GM12878 (cell line): ENCODE measurements around the gene SLC25A42. TPM values are rescaled to one million over a fixed set of nuclear protein-coding genes. Genes with fewer than 3 reads are reported as not detected.

Experiments used
- ATAC-seq: fragments of 200-7000 bp; cut with Tn5 transposase; 3 replicates; pipeline ENCODE4 v1.9.1; 2020; ENCODE audit warnings: mild to moderate bottlenecking, moderate library complexity
- BruUV-seq: library from RNA; stranded (reverse); fragments of 400-500 nt; replicated peaks from 2 replicates; lab custom pipeline; 2021; lab: Mats Ljungman, UMichigan
- CTCF ChIA-PET: fragments of 300-600 bp; sonication (Branson Sonifier 250); formaldehyde crosslinking; extraction: SDS; loops from one replicate; lab custom pipeline; 2021; ENCODE audit warnings: inconsistent platforms; lab: Yijun Ruan, JAX
- POLR2A ChIA-PET: fragments of 350-600 bp; formaldehyde crosslinking; extraction: SDS; loops from one replicate; lab custom pipeline; 2021; ENCODE audit warnings: inconsistent platforms; lab: Charles Lee
- RAD21 ChIA-PET: fragments of 300-600 bp; sonication (Branson Sonifier 250); formaldehyde crosslinking; loops from one replicate; lab custom pipeline; 2023; ENCODE audit warnings: antibody characterized with exemption; ENCODE audit not compliant: unreplicated experiment; lab: Charles Lee
- SMC1A ChIA-PET: fragments of 300-600 bp; sonication (Branson Sonifier 250); formaldehyde crosslinking; loops from one replicate; lab custom pipeline; 2023; ENCODE audit not compliant: unreplicated experiment, uncharacterized antibody; lab: Charles Lee
- DNase-seq: peaks from one replicate; pipeline ENCODE4 v3.0.0-alpha.2; 2011; ENCODE audit warnings: low read depth, low spot score
- FAIRE-seq: peaks from 3 replicates; lab custom pipeline; 2011; peaks lifted over from hg19 to GRCh38; lab: Jason Lieb, UNC
- H2AFZ ChIP-seq: 2 replicates; pipeline ENCODE4 v1.6.0; 2011; ENCODE audit warnings: low read depth, low read length, control low read depth; ENCODE audit not compliant: control insufficient read depth
- H3K27ac ChIP-seq: 2 replicates; pipeline ENCODE4 v1.5.1; 2011; ENCODE audit warnings: control low read depth; ENCODE audit not compliant: control insufficient read depth, insufficient read depth
- H3K27me3 ChIP-seq, 2 experiments: replicated peaks in 1 of 2; 2 replicates each; pipeline versions ENCODE4 v1.6.0 to v1.6.1; 2011; ENCODE audit warnings: low read length in 1 of 2; ENCODE audit not compliant: control insufficient read depth in 2 of 2, insufficient read depth in 2 of 2
- H3K36me3 ChIP-seq, 2 experiments: 2 replicates each; pipeline ENCODE4 v1.5.1; 2011; ENCODE audit warnings: low read length in 1 of 2; ENCODE audit not compliant: control insufficient read depth in 2 of 2, insufficient read depth in 2 of 2
- H3K4me1 ChIP-seq: 2 replicates; pipeline ENCODE4 v1.6.1; 2011; ENCODE audit warnings: mild to moderate bottlenecking, low read length, moderate library complexity, mixed read lengths; ENCODE audit not compliant: control insufficient read depth, insufficient read depth
- H3K4me2 ChIP-seq: 2 replicates; pipeline ENCODE4 v1.6.0; 2011; ENCODE audit warnings: control low read depth; ENCODE audit not compliant: control insufficient read depth, insufficient read depth
- H3K4me3 ChIP-seq: fragments of 200-600 bp; sonication (generic); 2 replicates; pipeline ENCODE4 v1.5.1; 2016
- H3K79me2 ChIP-seq: 2 replicates; pipeline ENCODE4 v1.6.0; 2011; ENCODE audit warnings: low read length; ENCODE audit not compliant: control insufficient read depth, insufficient read depth
- H3K9ac ChIP-seq: 2 replicates; pipeline ENCODE4 v1.8.0; 2011; ENCODE audit warnings: low read length, control low read depth, mixed read lengths; ENCODE audit not compliant: control insufficient read depth, insufficient read depth
- H3K9me3 ChIP-seq: replicated peaks from 3 replicates; pipeline ENCODE4 v1.5.1; 2011; ENCODE audit warnings: mild to moderate bottlenecking, low read length; ENCODE audit not compliant: control insufficient read depth, insufficient read depth
- H4K20me1 ChIP-seq: 2 replicates; pipeline ENCODE4 v1.6.0; 2011; ENCODE audit not compliant: control insufficient read depth, insufficient read depth
- CBX3 ChIP-seq: fragments of 200-600 bp; sonication (generic); IDR thresholded peaks from 2 replicates; pipeline ENCODE4 v1.6.1; 2016; ENCODE audit warnings: low read depth, borderline replicate concordance
- CBX5 ChIP-seq: sonication (generic); IDR thresholded peaks from 2 replicates; pipeline ENCODE4 v1.6.1; 2016; ENCODE audit warnings: low read depth, moderate library complexity, mild to moderate bottlenecking, inconsistent platforms
- CREM ChIP-seq: IDR thresholded peaks from 2 replicates; pipeline ENCODE4 v1.6.1; 2014; ENCODE audit warnings: antibody characterized with exemption, low read depth
- FOS ChIP-seq: IDR thresholded peaks from 3 replicates; pipeline ENCODE4 v1.6.1; 2011; ENCODE audit warnings: borderline replicate concordance; ENCODE audit not compliant: insufficient read length; ENCODE audit errors: extremely low read depth
- SIN3A ChIP-seq: IDR thresholded peaks from 2 replicates; pipeline ENCODE4 v1.6.1; 2012; ENCODE audit warnings: low read depth, low read length, improper control_type of control experiment
- STAT3 ChIP-seq: IDR thresholded peaks from 2 replicates; pipeline ENCODE4 v1.6.1; 2011; ENCODE audit warnings: low read depth, low read length, improper control_type of control experiment
- YBX1 ChIP-seq: fragments of 450-650 bp; IDR thresholded peaks from 2 replicates; pipeline ENCODE4 v1.6.1; 2016; ENCODE audit warnings: antibody characterized with exemption
- ZNF24 ChIP-seq: fragments of 450-650 bp; IDR thresholded peaks from 2 replicates; pipeline ENCODE4 v1.6.1; 2017; ENCODE audit warnings: antibody characterized with exemption, mild to moderate bottlenecking
- ZZZ3 ChIP-seq: IDR thresholded peaks from 2 replicates; pipeline ENCODE4 v1.6.1; 2011; ENCODE audit warnings: low read depth; ENCODE audit not compliant: control insufficient read depth, insufficient read length
- WGBS: methylation state at CpG from one replicate; pipeline ENCODE4 v1.1.6; 2016; ENCODE audit warnings: low lambda C conversion rate; ENCODE audit not compliant: insufficient replicate concordance, insufficient coverage; ENCODE audit errors: missing lambda C conversion rate; 5-methylcytosine and 5-hydroxymethylcytosine counted together
- in situ Hi-C: fragments of 300-500 bp; cut with MboI; formaldehyde crosslinking; loops from 9 replicates; pipeline ENCODE4 v1.14.3; 2018; ENCODE audit warnings: mixed read lengths
- intact Hi-C: fragments of 100-400 bp; cut with micrococcal nuclease; formaldehyde crosslinking; loops from one replicate; pipeline ENCODE4 v1.14.2; 2022; ENCODE audit not compliant: unreplicated experiment
- polyA plus RNA-seq, 11 experiments: library from polyadenylated mRNA; depleted of rRNA in 4 of 11; unstranded in 6 of 11; stranded (reverse) in 5 of 11; fragments of >200 nt; fragmentation: Nextera tagmentation in 4 of 11; fragmentation: Illumina TruSeq in 1 of 11; extraction: Ambion mirVana in 4 of 11; extraction: Trizol in 1 of 11; gene quantifications; 1 replicate in 1 of 11; 2 replicates in 10 of 11; pipeline versions ENCODE4 v1.2.1 to v1.2.3, GENCODE V29; 2011 to 2016; ENCODE audit warnings: inconsistent platforms in 2 of 11, missing spikeins in 2 of 11, low read depth in 1 of 11
- total RNA-seq, 4 experiments: library from RNA; depleted of rRNA in 3 of 4; stranded (reverse); fragments of >200 nt in 3 of 4; fragmentation: Illumina TruSeq in 1 of 4; extraction: Trizol in 1 of 4; gene quantifications; 2 replicates each; pipeline versions ENCODE4 v1.2.1 to v1.2.3, GENCODE V29; 2013 to 2021
- TF ChIP-seq, protein P1 (sequence below): IDR thresholded peaks from 2 replicates; pipeline ENCODE4 v1.6.1; 2012; ENCODE audit warnings: improper control_type of control experiment, low read depth, low read length; ENCODE audit not compliant: insufficient replicate concordance

Gene SLC25A42
- total and polyA plus RNA-seq, 10 of the 15 experiments (the other 5 are each of a cell fraction or from before 2014, with no cell fraction given), result 0.24 to 19.2 (median 9.6) TPM

DNA sequence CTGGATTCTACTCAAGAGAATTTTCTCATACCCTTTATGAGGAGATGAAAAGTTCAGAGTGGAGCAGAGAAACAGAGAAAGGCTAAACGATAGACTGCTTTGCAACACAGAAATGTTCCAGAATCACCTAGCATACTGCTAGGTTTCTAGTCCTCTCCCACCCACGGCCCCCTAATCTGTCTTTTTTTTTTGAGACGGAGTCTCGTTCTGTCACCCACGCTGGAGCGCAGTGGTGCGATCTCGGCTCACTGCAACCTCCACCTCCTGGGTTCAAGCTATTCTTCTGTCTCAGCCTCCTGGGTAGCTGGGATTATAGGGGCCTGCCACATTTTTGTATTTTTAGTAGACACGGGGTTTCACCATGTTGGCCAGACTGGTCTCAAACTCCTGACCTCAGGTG, 35.3 kb upstream of the SLC25A42 start:
- Histone ChIP-seq H4K20me1 (no peaks in the 10 kb centered on the region), H3K4me3 (no peak overlapping the region), H3K36me3 (peaks cover 5 to 38% of the 10 kb centered on the region in 2 experiments), H3K9me3 (no peaks in the 10 kb centered on the region), H2AFZ (no peak overlapping the region)
- no peak for DNase-seq
- CTCF ChIA-PET, result no interaction called here
- no TSS peak for BruUV-seq
- RAD21 ChIA-PET, result no interaction called here
- WGBS, result 94% methylated on average over 9 of the region's 9 CpGs
- POLR2A ChIA-PET, result no interaction called here
- TF ChIP-seq, protein P1, sequence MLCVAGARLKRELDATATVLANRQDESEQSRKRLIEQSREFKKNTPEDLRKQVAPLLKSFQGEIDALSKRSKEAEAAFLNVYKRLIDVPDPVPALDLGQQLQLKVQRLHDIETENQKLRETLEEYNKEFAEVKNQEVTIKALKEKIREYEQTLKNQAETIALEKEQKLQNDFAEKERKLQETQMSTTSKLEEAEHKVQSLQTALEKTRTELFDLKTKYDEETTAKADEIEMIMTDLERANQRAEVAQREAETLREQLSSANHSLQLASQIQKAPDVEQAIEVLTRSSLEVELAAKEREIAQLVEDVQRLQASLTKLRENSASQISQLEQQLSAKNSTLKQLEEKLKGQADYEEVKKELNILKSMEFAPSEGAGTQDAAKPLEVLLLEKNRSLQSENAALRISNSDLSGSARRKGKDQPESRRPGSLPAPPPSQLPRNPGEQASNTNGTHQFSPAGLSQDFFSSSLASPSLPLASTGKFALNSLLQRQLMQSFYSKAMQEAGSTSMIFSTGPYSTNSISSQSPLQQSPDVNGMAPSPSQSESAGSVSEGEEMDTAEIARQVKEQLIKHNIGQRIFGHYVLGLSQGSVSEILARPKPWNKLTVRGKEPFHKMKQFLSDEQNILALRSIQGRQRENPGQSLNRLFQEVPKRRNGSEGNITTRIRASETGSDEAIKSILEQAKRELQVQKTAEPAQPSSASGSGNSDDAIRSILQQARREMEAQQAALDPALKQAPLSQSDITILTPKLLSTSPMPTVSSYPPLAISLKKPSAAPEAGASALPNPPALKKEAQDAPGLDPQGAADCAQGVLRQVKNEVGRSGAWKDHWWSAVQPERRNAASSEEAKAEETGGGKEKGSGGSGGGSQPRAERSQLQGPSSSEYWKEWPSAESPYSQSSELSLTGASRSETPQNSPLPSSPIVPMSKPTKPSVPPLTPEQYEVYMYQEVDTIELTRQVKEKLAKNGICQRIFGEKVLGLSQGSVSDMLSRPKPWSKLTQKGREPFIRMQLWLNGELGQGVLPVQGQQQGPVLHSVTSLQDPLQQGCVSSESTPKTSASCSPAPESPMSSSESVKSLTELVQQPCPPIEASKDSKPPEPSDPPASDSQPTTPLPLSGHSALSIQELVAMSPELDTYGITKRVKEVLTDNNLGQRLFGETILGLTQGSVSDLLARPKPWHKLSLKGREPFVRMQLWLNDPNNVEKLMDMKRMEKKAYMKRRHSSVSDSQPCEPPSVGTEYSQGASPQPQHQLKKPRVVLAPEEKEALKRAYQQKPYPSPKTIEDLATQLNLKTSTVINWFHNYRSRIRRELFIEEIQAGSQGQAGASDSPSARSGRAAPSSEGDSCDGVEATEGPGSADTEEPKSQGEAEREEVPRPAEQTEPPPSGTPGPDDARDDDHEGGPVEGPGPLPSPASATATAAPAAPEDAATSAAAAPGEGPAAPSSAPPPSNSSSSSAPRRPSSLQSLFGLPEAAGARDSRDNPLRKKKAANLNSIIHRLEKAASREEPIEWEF, result no peak
- no peak for TF ChIP-seq FOS
- no peak for TF ChIP-seq SIN3A
- TF ChIP-seq ZNF24, result no peak
- no peak for TF ChIP-seq YBX1
- TF ChIP-seq CBX5, result no peak
- TF ChIP-seq CREM, result no peak
- no peak for TF ChIP-seq CBX3
- no peak for TF ChIP-seq ZZZ3
- TF ChIP-seq STAT3, result no peak
- TF ChIP-seq, all 136 proteins: peak for 0
- in situ Hi-C loops (no loop called here), intact Hi-C loops (no loop called here)
- no peak for FAIRE-seq
- Histone ChIP-seq H3K9ac (no peak overlapping the region), H3K4me1 (peaks cover 3% of the 10 kb centered on the region), H3K27me3 (no peaks in the 10 kb centered on the region), H3K4me2 (no peak overlapping the region), H3K79me2 (peaks cover 32% of the 10 kb centered on the region), H3K27ac (no peak overlapping the region)
- SMC1A ChIA-PET, result no interaction called here
- no peak for ATAC-seq
